SKM-1 (cell line): ENCODE results near the gene KIF6.

Source experiments
- DNase-seq: peaks from one replicate; lab custom pipeline; 2025; ENCODE audit not compliant: unreplicated experiment; lab: John Stamatoyannopoulos, UW

The KIF6 gene

DNA sequence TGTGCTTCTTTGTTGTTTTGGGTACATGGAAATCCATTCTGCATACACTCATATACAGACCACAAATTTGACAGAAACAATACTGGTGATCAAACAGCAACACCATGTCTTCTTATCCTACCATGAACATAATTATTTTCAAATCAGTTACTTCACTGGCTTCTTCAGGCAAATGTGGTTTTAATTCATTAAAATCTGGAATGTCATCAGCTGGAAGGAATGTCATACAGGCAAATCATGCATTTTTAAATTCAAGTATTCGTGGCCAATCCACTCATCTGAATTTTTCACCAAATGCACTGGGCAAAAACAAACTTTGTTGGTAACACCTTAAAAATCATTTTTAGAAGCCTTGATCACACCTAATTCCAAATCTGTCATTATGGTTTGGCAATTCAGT lies 59.3 kb downstream of the KIF6 start:
- no peak for DNase-seq

GRCh38 chr6:39664173-39664572 lies 61.0 kb downstream of the KIF6 start:
- DNase-seq = no peak

DNA sequence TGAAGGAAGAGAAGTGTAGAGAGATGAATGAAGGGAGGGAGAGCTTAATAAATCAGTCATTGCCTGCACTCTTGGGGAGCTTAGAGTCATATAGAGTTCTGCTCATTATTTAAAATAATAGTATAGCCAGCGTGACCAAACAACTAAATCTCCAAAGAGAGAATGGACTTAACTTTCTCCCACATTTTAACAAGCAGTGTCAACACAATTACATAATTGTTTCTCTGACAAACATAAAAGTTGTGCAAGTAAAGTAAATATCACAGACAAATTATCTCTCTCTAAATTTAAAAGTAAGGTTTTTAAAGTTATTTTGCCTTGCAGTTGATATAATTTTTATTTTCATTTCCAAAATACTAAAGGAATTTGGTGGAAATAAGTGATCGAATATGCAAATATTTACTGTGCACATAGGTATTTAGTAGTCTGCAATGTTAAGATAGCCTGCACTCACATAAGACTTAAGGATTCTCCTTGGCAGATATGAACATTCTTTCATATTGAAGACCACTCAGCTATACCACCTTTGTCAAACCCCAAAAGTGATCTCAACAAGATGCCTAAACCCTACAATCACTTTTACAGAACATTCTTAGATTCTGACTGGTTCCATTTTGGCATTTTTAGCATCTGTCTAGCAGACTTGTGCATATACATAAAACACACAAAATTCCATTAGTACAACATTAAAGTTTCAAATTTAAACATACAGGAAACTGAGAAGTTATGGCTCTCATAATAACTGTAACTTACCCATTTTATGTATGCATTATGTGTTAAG lies 67.7 kb downstream of the KIF6 start:
- no peak for DNase-seq

GRCh38 chr6:39654121-39654520 lies 71.1 kb downstream of the KIF6 start:
- DNase-seq = no peak

DNA sequence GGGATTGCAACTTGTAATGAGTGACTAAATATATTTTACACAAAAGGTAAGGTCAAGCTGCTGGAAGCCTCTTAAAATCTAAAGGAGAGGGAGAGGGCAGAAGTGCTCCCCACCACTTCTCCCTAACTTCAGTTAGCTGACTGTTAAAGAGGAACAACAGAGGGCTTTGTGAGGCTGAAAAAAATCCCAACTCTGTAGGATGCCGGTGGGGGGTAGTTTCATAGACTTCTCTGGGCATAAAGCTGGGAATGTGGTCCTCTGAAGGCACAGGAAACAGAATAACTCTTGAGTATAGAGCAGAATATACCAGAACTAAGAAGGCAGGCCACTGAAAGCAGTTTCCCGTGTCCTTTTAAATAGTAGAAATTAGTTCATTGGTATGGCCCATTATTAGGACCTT lies 71.6 kb downstream of the KIF6 start:
- DNase-seq = no peak

GRCh38 chr6:39649996-39650395 lies 75.2 kb downstream of the KIF6 start:
- DNase-seq = no peak

GRCh38 chr6:39646751-39647420 lies 78.3 kb downstream of the KIF6 start:
- no peak for DNase-seq

DNA sequence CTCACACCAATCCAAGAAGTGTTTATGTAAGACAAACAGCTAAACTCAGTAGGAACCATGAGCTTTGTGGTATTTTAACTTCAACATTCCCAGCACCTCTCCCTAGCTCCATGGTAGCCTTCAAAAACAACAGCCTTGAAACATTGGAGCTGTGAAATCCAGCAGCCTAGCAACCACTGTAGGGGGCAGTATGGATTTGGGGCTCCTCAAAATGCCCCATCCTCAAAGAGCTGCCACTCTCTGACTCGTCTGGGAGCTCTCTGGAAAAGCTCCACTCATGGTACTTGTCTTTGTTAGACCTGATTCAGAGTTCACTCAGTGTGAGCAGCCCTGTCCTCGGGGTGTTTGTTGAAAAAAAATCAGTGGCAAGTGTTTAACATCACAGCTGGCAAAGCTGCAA lies 82.9 kb downstream of the KIF6 start:
- no peak for DNase-seq

DNA sequence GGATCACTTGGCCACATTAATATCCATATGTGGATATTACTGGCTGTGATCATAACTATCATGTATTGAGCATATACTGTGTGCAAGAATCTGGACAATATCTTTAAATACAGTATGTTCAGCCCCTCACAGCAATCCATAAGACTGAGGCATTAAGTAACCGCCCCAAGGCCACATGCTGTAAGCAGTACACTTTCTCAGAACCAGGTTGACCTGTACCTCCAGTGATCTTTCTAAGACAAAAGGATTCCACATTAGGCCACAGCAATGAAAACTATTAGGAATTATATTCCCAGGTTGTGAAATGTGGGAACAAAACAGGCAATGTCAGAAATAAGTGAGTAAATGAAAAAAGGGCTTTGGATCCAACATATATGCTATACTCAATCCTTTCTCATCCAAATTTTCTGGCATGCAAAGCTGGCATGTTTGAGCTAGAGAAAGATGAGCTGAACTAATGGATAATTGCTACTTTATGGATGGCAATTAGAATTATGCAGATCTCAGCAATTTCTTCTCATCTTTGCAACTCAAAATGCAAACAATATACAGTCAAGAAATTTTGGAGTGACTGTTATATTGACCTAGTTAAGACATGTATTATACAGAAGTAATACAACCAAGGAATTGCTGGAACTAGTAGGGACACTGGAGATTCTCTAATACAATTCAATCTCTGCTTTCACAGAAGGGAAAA lies 86.9 kb downstream of the KIF6 start:
- no peak for DNase-seq

GRCh38 chr6:39634646-39635341 lies 90.4 kb downstream of the KIF6 start:
- no peak for DNase-seq

- DNase-seq = no peak
These were observed 100.0 kb downstream of the KIF6 start for GRCh38 chr6:39625209-39625608.

DNA sequence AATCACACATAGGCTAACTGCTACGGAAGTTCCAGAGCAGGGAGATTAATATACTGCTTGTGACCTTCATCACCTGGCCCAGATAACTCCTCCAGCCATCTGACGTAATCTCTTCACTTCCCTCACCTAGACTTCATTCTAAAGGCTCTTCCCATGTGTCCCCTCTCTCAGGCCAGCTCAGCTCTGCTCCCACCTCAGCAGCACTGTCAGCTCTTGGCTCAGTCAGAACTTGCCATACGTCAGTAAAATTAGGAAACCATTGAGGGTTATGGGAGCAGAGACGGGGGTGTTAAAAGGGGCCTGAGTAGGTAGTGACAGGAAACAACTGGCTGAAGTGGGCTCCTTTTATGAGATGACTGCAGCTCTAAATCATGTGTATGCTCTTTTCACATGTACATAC lies 101.5 kb downstream of the KIF6 start:
- DNase-seq = no peak

- no peak for DNase-seq
These were observed 107.7 kb downstream of the KIF6 start for GRCh38 chr6:39617520-39617919.

- no peak for DNase-seq
These were observed 108.2 kb downstream of the KIF6 start for GRCh38 chr6:39617026-39617425.

DNA sequence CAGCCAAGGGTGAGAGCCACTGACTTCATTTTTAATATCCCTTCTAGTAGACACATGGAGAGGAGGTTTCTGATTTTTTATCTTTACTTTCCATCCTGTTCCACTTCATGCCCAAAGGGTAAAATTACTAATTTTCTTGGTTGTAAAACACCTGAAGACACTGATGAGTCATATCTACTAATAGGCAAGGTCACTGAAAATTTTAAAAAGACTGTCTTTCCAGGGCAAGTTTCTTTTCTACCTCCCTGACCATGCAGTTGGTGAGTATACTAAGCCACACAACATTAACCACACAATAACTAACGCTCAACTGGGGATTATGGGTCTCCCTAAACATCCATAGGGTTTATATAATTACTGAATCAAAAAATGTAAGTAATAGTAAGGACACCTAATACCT lies 109.6 kb downstream of the KIF6 start:
- DNase-seq = no peak

- no peak for DNase-seq
These were observed 110.7 kb downstream of the KIF6 start for GRCh38 chr6:39614393-39614950.

DNA sequence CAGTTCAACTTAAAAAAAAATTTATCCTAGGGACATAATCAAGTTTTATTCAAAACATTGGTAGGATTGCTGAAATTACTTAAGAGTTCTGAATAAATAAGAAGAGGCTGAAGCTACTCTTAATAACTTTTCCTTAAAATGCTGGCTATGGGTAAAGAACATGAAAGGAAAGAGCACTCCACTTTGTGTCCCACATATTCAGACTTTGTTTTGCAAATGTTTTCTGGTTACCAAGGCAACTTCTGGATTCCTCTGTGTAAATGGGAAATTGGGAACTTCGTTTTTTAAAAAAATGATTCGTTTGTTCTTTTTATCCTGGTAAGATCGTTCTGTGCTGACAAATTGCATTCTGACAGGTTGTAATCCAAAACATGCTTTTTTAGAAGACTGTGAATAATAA lies 115.0 kb downstream of the KIF6 start:
- no peak for DNase-seq

GRCh38 chr6:39608652-39609345 lies 116.4 kb downstream of the KIF6 start:
- no peak for DNase-seq

DNA sequence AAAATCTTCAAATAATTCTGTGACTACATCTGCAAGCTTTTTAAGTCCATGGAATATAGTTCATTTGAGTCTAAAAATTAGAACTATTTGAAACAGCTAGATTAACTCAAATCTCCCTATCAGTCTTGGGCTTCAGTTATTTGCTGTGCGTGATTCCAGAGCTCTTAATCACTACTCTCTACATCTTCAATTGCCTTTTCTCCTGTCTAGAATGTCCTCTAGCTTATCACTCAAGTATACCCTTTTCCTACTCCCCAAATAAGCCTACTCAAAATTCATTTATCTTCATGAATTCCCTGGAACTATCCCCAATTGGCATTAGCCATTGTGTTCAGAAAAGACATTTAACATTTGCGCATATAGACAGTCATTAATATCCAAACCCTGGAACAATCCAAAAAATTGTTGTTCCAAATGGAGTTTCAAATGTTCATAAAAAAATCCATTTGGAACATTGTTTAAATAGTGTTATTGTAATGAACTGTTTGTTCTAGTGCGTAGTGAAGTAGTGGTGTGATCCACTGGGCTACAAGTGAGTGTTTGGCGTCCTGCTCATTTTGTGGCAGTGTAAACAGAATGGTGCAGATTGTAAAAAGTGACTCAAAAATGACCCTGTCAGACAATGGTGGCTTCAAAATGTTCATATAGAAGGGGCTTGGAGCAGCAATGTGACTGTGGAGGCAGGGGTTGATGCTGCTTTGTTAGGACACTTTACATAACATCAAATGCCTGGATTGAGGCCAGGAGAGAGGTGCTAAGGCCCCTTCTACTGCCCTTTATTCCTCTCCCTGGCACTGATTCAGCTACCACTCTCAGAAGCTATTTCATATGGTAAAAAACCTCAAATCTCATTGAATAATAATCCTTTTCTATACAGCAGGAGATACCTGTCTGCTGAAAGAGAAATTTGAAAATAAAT lies 122.3 kb downstream of the KIF6 start:
- DNase-seq = no peak

DNA sequence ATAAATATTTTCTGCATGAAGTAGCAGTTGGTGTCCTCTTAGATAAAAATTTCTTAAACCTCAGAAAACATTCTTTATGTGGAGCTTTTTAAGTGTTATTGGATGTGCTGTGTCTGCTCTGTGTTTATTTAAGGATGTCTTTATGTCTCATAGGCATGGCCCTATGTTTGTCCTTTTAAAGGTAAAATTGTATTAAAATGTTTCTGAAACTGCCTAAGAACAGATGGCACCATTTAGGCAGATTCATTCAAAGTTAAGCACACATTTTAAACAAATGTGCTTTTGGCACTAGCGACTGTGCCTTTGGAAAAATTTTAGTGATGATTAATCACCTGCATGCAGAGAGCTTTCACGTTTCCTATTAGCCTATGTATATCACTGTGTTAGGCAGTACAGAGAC lies 125.2 kb downstream of the KIF6 start:
- no peak for DNase-seq
